Brain microvascular endothelial cell (primary cell): ENCODE data around the gene PTCHD1.
A peak's percentile ranks its signal among the peaks of the same experiment; 100 is the strongest.

Experiments used
- DNase-seq: peaks from one replicate; pipeline ENCODE4 v3.0.0-alpha.2; 2020
- H3K27ac ChIP-seq: fragments of 250-450 bp; sonication (Bioruptor Pico); 2 replicates; pipeline ENCODE4 v1.5.1; 2020; ENCODE audit warnings: mild to moderate bottlenecking, moderate library complexity
- H3K27me3 ChIP-seq: fragments of 250-450 bp; sonication (Bioruptor Pico); replicated peaks from 2 replicates; pipeline ENCODE4 v1.5.1; 2020; ENCODE audit warnings: mild to moderate bottlenecking
- H3K36me3 ChIP-seq: fragments of 250-450 bp; sonication (Bioruptor Pico); replicated peaks from 2 replicates; pipeline ENCODE4 v1.5.1; 2020; ENCODE audit warnings: mild to moderate bottlenecking
- H3K4me3 ChIP-seq: 2 replicates; pipeline ENCODE4 v1.5.1; 2011; ENCODE audit warnings: low read depth, mild to moderate bottlenecking, control low read depth, low read length, moderate library complexity
- in situ Hi-C: cut with HindIII; loops from 2 replicates; pipeline ENCODE4 v1.10.0; 2017; ENCODE audit warnings: low sequenced_read_pairs, low pct_ligation_motif_present
- TF ChIP-seq, protein P1 (sequence below): IDR thresholded peaks from 2 replicates; pipeline ENCODE4 v1.5.1; 2011; ENCODE audit warnings: low read depth, mild to moderate bottlenecking, moderate library complexity, low read length, control low read depth, inconsistent platforms; ENCODE audit errors: missing control alignments

PTCHD1 gene

DNA sequence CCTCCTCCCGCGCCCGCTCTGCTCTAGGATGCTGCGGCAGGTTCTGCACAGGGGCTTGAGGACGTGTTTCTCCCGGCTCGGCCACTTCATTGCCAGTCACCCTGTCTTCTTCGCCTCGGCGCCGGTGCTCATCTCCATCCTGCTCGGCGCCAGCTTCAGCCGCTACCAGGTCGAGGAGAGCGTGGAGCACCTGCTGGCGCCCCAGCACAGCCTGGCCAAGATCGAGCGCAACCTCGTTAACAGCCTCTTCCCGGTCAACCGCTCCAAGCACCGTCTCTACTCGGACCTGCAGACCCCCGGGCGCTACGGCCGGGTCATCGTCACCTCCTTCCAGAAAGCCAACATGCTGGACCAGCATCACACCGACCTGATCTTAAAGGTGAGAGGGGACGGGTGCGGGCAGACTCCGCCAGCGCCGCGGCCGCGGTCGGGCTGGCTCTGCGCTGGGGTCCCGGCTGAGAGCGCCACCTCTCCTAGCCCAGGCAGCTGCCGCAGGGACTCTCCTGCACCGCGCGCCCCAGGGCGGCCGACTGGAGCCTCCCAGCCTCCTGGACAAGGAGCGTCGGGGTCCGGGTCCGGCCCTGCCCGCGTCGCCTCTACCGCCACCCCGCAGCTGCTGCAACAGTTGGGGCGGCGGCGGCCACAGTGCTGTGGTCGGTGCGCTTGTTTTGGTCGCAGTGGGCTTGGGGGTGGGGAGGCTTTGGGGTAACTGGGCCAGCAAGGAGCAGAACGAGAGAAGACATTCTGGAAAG is at the start of gene PTCHD1:
Gene PTCHD1 (plus strand): TSS at position 2 of the 752 bp plus-strand sequence. CDS start 27 bp downstream, at position 29.
- H3K4me3 ChIP-seq, result peak within 1 kb of the TSS; percentile 9
- peaks cover 26% of the 10 kb centered on the region for H3K27me3 ChIP-seq
- in situ Hi-C loops, result no loop called here
- no peak within 1 kb of the TSS for H3K27ac ChIP-seq
- no peaks in the 10 kb centered on the region for H3K36me3 ChIP-seq
- TF ChIP-seq, protein P1, sequence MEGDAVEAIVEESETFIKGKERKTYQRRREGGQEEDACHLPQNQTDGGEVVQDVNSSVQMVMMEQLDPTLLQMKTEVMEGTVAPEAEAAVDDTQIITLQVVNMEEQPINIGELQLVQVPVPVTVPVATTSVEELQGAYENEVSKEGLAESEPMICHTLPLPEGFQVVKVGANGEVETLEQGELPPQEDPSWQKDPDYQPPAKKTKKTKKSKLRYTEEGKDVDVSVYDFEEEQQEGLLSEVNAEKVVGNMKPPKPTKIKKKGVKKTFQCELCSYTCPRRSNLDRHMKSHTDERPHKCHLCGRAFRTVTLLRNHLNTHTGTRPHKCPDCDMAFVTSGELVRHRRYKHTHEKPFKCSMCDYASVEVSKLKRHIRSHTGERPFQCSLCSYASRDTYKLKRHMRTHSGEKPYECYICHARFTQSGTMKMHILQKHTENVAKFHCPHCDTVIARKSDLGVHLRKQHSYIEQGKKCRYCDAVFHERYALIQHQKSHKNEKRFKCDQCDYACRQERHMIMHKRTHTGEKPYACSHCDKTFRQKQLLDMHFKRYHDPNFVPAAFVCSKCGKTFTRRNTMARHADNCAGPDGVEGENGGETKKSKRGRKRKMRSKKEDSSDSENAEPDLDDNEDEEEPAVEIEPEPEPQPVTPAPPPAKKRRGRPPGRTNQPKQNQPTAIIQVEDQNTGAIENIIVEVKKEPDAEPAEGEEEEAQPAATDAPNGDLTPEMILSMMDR, result no peak
- DNase-seq, result no peak

DNA sequence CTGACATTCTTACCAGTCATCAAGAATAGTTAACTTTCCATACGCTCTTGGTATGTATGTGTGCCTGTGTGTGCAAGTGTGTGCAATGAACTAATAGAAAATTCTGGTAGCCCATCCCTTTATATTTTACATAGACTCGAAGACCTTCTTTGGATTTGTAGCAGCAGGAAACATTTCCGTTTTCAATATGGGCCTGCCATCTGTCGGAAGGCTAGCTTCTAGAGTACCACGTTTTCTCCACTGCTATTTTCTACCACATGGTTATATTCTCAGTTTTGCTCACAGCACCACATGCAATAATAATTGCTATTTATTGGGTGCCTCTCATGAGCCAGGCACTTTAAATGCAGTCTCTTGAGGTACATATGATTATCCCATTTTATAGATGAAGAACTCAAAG is 47.9 kb upstream of the PTCHD1 start:
- TF ChIP-seq, protein P1, result no peak
- in situ Hi-C loops, result no loop called here
- no peaks in the 10 kb centered on the region for H3K27me3 ChIP-seq
- no peak for DNase-seq
- no peak overlapping the region for H3K4me3 ChIP-seq
- no peak overlapping the region for H3K27ac ChIP-seq
- no peaks in the 10 kb centered on the region for H3K36me3 ChIP-seq

DNA sequence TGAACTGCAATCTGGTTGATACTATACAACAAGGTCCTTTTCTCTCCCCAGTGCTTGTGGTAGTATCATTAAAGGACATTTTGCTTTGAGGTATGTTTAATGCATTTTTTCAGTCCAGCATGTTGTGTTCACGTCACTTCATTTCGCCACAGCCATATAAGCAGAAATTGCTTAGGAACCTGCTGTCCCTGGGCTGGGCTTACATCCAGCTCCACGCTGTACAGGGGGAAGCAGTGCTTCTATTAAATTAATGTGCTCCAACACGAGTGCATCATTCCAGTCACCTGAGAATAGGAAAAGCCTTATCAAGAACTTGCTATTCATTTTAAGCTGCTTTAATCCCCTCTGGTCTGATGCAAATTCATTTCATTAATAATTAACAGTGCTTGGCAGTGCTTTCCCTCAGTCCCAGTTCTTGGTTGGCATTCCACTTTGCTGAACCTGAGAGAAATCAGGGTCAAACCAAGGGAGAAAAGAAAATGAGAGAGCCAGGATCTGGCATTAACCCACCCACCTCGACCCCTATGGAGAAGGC is 47.4 kb upstream of the PTCHD1 start:
- DNase-seq, result no peak
- TF ChIP-seq, protein P1, result no peak

DNA sequence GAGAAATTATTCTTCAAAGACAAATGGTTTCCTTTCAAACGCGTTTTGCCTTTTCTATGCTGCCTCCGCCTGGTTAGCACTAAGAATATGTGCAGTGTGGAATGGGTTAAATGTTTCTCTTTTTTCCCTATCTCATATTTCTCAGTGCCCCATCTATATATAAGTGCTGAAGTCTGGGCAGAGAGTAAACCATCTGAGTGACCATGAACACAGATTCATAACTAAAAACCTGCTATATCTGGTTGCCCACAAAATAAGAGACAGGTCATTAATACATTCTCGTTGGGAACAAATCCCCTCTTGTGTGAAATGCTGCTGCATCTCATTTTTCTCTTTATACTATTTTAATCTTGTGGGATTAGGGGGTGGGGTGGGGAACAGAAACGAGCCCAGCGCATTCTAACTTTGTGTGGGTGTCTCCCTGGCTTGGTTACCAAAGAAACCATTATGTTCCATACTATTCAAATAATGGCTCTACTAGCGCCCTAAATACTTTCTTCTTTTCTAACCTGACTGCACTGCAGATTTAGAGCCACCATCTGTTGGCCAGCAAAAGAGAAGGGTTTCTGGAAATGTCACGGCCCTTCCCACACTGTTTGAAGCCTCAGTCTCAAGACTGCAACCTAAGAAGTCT is 42.2 kb upstream of the PTCHD1 start:
- TF ChIP-seq, protein P1, result no peak
- H3K27ac ChIP-seq, result no peak overlapping the region
- no peak for DNase-seq
- no peaks in the 10 kb centered on the region for H3K27me3 ChIP-seq
- no peak overlapping the region for H3K4me3 ChIP-seq
- H3K36me3 ChIP-seq, result no peaks in the 10 kb centered on the region
- in situ Hi-C loops, result no loop called here

More for the DNA sequence above, 47.4 kb upstream of the PTCHD1 start:
- in situ Hi-C loops, result no loop called here
- H3K36me3 ChIP-seq, result no peaks in the 10 kb centered on the region
- no peak overlapping the region for H3K4me3 ChIP-seq
- no peak overlapping the region for H3K27ac ChIP-seq
- no peaks in the 10 kb centered on the region for H3K27me3 ChIP-seq

DNA sequence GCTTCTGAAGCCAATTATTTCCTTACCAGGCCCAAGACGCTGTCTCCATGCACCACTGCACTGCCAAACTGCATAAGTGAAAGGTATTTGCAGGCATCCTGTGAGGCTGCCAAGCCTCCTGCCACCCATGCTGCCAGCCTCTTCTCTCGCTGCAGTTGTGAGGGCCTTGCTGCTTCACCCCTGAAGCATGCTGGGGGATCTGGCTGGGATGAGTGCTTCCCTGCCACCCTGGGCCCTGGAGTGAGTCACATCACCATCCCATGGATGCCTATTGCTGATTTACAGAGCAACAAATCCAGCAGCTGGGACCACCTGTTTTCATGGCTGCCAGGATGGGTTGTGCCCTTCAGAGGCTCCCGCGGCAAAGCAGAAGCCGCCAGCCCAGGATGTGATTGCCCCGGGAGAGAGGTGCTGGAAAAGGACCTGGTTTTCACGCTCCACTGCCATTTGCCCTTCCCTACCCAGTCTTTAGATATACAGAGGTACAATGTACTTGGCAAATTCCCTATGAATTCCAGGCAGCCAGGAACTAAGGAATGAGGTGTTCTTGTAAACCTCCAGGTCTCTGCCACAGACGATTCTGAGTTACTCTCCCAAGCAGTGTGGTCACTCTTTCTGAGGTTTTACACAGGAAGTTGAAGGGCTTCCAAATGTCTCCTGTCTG is 41.5 kb upstream of the PTCHD1 start:
- in situ Hi-C loops, result no loop called here
- no peaks in the 10 kb centered on the region for H3K36me3 ChIP-seq
- no peak overlapping the region for H3K4me3 ChIP-seq
- TF ChIP-seq, protein P1, result no peak
- no peak for DNase-seq
- H3K27ac ChIP-seq, result no peak overlapping the region
- no peaks in the 10 kb centered on the region for H3K27me3 ChIP-seq
